ENCODE data around the gene VPS54. TPM values are rescaled to one million over a fixed set of nuclear protein-coding genes. Genes with fewer than 3 reads are reported as not detected.

The VPS54 gene
- total RNA-seq, 3 donors from 2014 or later, result 26.9 to 39.8 (median 36.7) TPM

DNA sequence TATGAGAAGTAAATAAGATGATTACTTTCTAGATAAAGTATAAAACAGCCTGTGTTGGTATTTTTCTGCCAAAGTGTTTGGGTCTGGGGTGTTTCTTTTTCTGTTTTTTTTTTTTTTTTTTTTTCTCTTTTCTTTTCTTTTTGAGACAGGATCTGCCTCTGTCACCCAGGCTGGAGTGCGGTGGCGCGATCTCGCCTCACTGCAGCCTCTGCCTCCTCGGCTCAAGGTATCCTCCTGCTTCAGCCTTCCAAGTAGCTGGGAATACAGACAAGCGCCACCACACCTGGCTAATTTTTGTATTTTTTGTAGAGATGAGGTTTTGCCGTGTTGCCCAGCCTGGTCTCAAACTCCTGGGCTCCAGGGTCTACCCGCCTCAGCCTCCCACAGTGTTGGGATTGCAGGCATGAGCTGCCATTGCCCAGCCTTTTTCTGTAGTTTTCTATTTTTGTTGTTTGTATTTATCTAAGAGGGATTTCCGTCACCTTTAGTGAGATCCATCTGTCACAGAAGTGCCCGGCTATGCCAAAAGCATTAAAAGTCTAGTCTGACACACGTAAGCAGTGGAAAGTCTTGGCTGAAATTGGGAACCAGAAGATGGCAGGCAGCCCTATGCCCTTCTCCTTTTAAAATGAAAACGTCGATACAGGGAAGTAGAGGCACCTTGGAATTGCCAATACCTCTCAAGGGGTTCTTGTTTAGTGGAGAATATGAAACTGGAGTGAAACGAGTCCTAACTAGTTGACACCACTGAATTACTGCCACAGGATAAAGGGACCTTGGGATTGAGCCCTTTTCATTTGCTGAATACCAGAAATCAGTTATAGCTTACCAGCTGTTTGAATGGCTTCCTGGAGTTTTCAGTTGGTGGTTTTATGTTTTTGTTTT, 163.6 kb downstream of the VPS54 start:
- H3K4me1 ChIP-seq, result peaks cover 0 to 7% of the 10 kb centered on the region in 2 donors
- intact Hi-C loops (cut with DNase I; ENCODE audit: low total_unique reads), result no loop called here
- H3K4me3 ChIP-seq, result no peak overlapping the region
- H3K9me3 ChIP-seq, result no peaks in the 10 kb centered on the region
- H3K27ac ChIP-seq, result peak overlapping the region; percentile 11 to 23
- no peaks in the 10 kb centered on the region for H3K27me3 ChIP-seq
- no peaks in the 10 kb centered on the region for H3K36me3 ChIP-seq
- DNase-seq (ENCODE audit: low spot score in 2 of 2), result no peak
- TF ChIP-seq POLR2A (IDR thresholded peaks at IDR 0.05) (no peak), POLR2AphosphoS5 (IDR thresholded peaks at IDR 0.05) (no peak)
- TF ChIP-seq, protein P1, sequence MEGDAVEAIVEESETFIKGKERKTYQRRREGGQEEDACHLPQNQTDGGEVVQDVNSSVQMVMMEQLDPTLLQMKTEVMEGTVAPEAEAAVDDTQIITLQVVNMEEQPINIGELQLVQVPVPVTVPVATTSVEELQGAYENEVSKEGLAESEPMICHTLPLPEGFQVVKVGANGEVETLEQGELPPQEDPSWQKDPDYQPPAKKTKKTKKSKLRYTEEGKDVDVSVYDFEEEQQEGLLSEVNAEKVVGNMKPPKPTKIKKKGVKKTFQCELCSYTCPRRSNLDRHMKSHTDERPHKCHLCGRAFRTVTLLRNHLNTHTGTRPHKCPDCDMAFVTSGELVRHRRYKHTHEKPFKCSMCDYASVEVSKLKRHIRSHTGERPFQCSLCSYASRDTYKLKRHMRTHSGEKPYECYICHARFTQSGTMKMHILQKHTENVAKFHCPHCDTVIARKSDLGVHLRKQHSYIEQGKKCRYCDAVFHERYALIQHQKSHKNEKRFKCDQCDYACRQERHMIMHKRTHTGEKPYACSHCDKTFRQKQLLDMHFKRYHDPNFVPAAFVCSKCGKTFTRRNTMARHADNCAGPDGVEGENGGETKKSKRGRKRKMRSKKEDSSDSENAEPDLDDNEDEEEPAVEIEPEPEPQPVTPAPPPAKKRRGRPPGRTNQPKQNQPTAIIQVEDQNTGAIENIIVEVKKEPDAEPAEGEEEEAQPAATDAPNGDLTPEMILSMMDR (IDR thresholded peaks at IDR 0.05), result no peak

DNA sequence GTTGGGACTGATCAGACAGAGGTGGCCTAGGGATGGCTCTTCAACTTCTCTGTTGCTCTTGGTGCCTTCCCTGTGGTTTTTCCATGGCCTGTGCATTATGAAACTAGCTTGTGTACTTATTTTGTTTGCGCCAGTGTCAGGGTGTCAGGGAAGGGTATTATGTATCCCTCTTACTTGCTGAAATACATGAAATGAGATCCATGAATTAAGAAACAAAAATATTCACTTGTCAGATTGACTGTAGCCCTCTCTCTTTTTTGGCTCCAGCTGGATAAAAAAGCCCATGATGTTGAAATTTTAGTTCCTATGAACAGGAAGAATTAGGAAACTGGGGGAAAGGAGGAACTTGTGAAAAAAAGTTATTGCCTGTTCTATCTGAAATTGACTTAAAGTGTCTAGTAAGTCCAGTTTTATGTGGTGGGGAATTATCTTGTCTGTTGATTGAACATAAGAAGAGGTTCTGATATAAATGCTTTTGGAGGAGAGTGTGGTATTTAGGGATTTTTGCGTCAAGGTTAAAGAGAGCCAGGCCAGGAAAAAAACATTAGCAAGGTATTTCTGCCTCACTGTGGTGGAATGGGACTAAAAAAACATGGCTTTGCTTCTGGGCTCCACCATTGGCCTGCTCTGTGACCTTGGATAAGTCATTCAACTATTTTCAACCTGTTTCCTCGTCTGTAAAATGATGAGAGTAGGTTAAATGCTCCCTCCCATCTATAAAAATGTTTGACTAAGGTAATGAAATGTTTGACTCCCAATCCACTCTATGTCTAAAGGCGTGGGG, 165.5 kb downstream of the VPS54 start:
- no peak for TF ChIP-seq POLR2AphosphoS5 (IDR thresholded peaks at IDR 0.05)
- TF ChIP-seq POLR2A (IDR thresholded peaks at IDR 0.05), result no peak
- TF ChIP-seq, protein P1 (IDR thresholded peaks at IDR 0.05), result no peak
- intact Hi-C loops (cut with DNase I; ENCODE audit: low total_unique reads), result no loop called here
- H3K4me1 ChIP-seq, result peaks cover 0 to 9% of the 10 kb centered on the region in 2 donors
- no peaks in the 10 kb centered on the region for H3K36me3 ChIP-seq
- H3K9me3 ChIP-seq, result no peaks in the 10 kb centered on the region
- no peak overlapping the region for H3K4me3 ChIP-seq
- H3K27me3 ChIP-seq, result no peaks in the 10 kb centered on the region
- H3K27ac ChIP-seq, result peak overlapping the region; percentile 34 to 36
- no peak for DNase-seq (ENCODE audit: low spot score in 2 of 2)

DNA sequence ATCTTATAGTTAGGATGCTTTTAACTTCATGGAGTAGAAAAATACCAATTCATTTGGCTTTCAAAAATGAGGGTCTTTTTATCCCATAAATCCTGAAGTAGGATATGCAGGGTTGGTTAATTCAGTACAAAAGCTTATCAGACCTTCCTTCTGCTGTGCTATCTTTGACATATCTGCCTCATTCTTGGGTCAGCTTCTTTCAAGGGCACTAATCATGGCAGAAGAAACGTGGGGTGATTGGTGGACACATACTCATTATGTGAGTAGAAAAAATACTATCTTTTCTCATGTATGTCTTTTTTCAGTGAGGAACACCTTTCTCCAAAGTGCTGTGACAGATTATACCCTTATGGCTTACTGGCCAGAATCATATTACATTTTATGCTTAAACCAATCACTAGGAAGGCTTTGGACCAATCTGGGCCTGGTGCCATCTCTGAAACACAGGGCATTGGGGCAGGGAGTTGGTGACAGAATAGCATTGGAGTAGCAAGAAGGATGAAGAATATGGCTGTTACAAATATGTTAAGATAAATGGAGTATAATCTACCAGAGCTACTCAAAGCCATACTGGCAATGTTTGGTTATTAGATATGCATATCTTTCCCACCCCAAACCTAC, 167.4 kb downstream of the VPS54 start:
- H3K4me1 ChIP-seq, result peaks cover 0 to 9% of the 10 kb centered on the region in 2 donors
- intact Hi-C loops (cut with DNase I; ENCODE audit: low total_unique reads), result no loop called here
- DNase-seq (ENCODE audit: low spot score in 2 of 2), result no peak
- TF ChIP-seq, protein P1 (IDR thresholded peaks at IDR 0.05), result no peak
- H3K4me3 ChIP-seq, result no peak overlapping the region
- no peak overlapping the region for H3K27ac ChIP-seq
- no peaks in the 10 kb centered on the region for H3K36me3 ChIP-seq
- H3K9me3 ChIP-seq, result no peaks in the 10 kb centered on the region
- H3K27me3 ChIP-seq, result no peaks in the 10 kb centered on the region

DNA sequence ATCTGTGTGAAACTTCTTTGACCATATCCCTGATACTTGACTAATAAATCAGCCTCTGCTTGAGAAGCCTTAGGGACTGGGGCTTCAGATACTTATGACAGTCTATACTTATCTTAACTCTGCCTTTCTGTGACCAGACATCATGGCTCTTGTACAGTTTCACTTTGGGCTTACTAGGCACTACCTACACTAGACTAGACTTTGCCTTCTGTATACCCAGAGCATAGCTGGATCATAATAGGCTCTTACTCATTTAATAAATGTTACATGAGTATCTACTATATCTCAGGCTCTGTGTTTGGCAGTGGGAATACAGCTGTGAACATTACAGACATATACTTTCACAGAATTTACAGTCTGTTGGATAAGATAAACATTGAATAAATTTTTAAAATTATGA, 168.6 kb downstream of the VPS54 start:
- H3K27me3 ChIP-seq, result no peaks in the 10 kb centered on the region
- peaks cover 0 to 9% of the 10 kb centered on the region in 2 donors for H3K4me1 ChIP-seq
- H3K4me3 ChIP-seq, result no peak overlapping the region
- no peak for DNase-seq (ENCODE audit: low spot score in 2 of 2)
- H3K27ac ChIP-seq, result no peak overlapping the region
- TF ChIP-seq POLR2AphosphoS5 (IDR thresholded peaks at IDR 0.05) (no peak), POLR2A (IDR thresholded peaks at IDR 0.05) (no peak)
- TF ChIP-seq, protein P1 (IDR thresholded peaks at IDR 0.05), result no peak
- H3K36me3 ChIP-seq, result no peaks in the 10 kb centered on the region
- no peaks in the 10 kb centered on the region for H3K9me3 ChIP-seq
- intact Hi-C loops (cut with DNase I; ENCODE audit: low total_unique reads), result no loop called here
